A673 (cell line): Measurements from ENCODE around the gene SORBS2. TPM values are rescaled to one million over a fixed set of nuclear protein-coding genes. Genes with fewer than 3 reads are reported as not detected.

Experiments
- BruUV-seq: library from RNA; stranded (reverse); fragments of 400-500 nt; replicated peaks from 2 replicates; lab custom pipeline; 2021; lab: Mats Ljungman, UMichigan
- CTCF ChIA-PET: fragments of 300-600 bp; sonication (Branson Sonifier 250); formaldehyde crosslinking; loops from one replicate; lab custom pipeline; 2022; ENCODE audit warnings: antibody characterized with exemption; lab: Charles Lee
- POLR2A ChIA-PET: fragments of 300-600 bp; sonication (Branson Sonifier 250); formaldehyde crosslinking; loops from one replicate; lab custom pipeline; 2022; ENCODE audit warnings: antibody characterized with exemption; ENCODE audit not compliant: low non-redundant PET; lab: Charles Lee
- DNase-seq: peaks from one replicate; pipeline ENCODE4 v3.0.0-alpha.2; 2015; ENCODE audit warnings: low spot score
- H3K27ac ChIP-seq: fragments of 200-600 bp; sonication (generic); 2 replicates; pipeline ENCODE4 v1.5.1; 2016; ENCODE audit warnings: mixed run types, low read depth, mild to moderate bottlenecking, mixed read lengths, antibody characterized with exemption, low read length; ENCODE audit not compliant: poor library complexity, severe bottlenecking
- H3K27me3 ChIP-seq: fragments of 200-600 bp; sonication (generic); replicated peaks from 2 replicates; pipeline ENCODE4 v1.6.1; 2017; ENCODE audit warnings: mixed run types, low read depth, mild to moderate bottlenecking, mixed read lengths, antibody characterized with exemption, low read length; ENCODE audit not compliant: insufficient read depth, poor library complexity
- H3K36me3 ChIP-seq: fragments of 200-600 bp; sonication (generic); 2 replicates; pipeline ENCODE4 v1.6.1; 2016; ENCODE audit warnings: mixed run types, mild to moderate bottlenecking, mixed read lengths, antibody characterized with exemption, low read length; ENCODE audit not compliant: insufficient read depth, poor library complexity, severe bottlenecking
- H3K4me1 ChIP-seq: fragments of 200-600 bp; sonication (generic); 2 replicates; pipeline ENCODE4 v1.6.1; 2017; ENCODE audit warnings: mixed run types, mild to moderate bottlenecking, mixed read lengths, antibody characterized with exemption, low read length; ENCODE audit not compliant: insufficient read depth, poor library complexity, severe bottlenecking
- H3K4me3 ChIP-seq: fragments of 200-600 bp; sonication (generic); 2 replicates; pipeline ENCODE4 v1.5.1; 2016; ENCODE audit warnings: low read depth, mixed run types, mild to moderate bottlenecking, mixed read lengths, low read length; ENCODE audit not compliant: poor library complexity, severe bottlenecking
- H3K9me3 ChIP-seq: fragments of 200-600 bp; sonication (generic); 2 replicates; pipeline ENCODE4 v1.6.1; 2016; ENCODE audit warnings: mixed run types, low read depth, mild to moderate bottlenecking, mixed read lengths, antibody characterized with exemption, low read length; ENCODE audit not compliant: poor library complexity, severe bottlenecking
- EZH2 ChIP-seq: fragments of 200-600 bp; sonication (generic); IDR thresholded peaks from 2 replicates; pipeline ENCODE4 v1.6.1; 2017; ENCODE audit warnings: borderline replicate concordance, low read depth, mild to moderate bottlenecking, mixed read lengths, antibody characterized with exemption, low read length; ENCODE audit not compliant: poor library complexity, severe bottlenecking
- intact Hi-C: fragments of 100-400 bp; cut with micrococcal nuclease; formaldehyde crosslinking; loops from one replicate; pipeline ENCODE4 v1.10.0; 2022; ENCODE audit not compliant: unreplicated experiment
- total RNA-seq: library from RNA; stranded (reverse); gene quantifications from 2 replicates; pipeline ENCODE4 v1.2.3, GENCODE V29; 2021
- TF ChIP-seq, protein P1 (sequence below): fragments of 300-800, 200-600 bp; sonication (generic); conservative IDR thresholded peaks from 2 replicates; pipeline ENCODE4 v1.5.1; 2017; ENCODE audit warnings: low read depth, mild to moderate bottlenecking, antibody characterized with exemption, low read length, moderate library complexity, mixed read lengths

The SORBS2 gene
- total RNA-seq, 1 experiment from 2014 or later: not detected

DNA sequence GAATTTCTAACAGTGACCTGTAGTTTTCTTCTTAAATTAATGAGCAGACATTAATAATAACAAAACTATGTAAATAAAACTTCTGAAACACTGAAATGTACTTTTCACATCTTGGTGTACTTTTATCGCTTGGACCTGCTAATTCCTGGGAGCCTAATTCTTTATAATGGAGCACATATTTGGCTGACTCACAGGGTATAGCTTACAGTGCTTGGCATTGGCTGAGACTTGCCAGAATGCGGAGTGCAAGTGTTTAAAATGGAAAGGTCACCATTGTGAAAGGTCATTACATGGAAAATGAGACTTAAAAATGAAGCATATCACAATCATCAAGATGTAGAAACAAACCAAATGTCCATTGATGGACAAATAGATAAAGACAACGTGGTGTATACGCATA lies 139.4 kb downstream of the SORBS2 start:
- ChIA-PET CTCF (no interaction called here), POLR2A (no interaction called here)
- TF ChIP-seq EZH2: no peak
- TF ChIP-seq, protein P1, sequence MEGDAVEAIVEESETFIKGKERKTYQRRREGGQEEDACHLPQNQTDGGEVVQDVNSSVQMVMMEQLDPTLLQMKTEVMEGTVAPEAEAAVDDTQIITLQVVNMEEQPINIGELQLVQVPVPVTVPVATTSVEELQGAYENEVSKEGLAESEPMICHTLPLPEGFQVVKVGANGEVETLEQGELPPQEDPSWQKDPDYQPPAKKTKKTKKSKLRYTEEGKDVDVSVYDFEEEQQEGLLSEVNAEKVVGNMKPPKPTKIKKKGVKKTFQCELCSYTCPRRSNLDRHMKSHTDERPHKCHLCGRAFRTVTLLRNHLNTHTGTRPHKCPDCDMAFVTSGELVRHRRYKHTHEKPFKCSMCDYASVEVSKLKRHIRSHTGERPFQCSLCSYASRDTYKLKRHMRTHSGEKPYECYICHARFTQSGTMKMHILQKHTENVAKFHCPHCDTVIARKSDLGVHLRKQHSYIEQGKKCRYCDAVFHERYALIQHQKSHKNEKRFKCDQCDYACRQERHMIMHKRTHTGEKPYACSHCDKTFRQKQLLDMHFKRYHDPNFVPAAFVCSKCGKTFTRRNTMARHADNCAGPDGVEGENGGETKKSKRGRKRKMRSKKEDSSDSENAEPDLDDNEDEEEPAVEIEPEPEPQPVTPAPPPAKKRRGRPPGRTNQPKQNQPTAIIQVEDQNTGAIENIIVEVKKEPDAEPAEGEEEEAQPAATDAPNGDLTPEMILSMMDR: no peak
- DNase-seq: no peak
- intact Hi-C loops: no loop called here
- Histone ChIP-seq H3K36me3 (no peaks in the 10 kb centered on the region), H3K27ac (no peak overlapping the region), H3K4me1 (no peaks in the 10 kb centered on the region), H3K27me3 (peaks cover 10% of the 10 kb centered on the region), H3K9me3 (no peaks in the 10 kb centered on the region), H3K4me3 (no peak overlapping the region)
- BruUV-seq: no TSS peak

DNA sequence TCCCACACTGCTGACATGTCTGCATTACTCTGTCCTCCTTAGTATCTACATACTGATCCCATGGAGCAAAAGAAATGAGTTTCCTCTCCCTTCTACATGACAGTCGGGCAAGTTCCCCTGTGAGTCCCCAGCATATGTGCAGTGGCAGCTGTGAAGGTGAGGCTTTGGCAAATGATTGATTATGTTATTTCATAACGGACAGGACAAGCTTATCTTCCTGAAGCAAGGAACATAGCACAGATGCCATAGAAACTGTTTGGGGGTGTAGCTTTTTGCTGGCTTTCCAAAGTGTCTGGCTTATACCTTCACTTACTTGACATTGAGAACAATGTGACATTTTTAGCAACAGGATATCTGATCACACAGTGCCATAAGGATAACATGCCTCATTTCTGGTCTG lies 139.8 kb downstream of the SORBS2 start:
- H3K27me3 ChIP-seq: peaks cover 8% of the 10 kb centered on the region
- ChIA-PET POLR2A (no interaction called here), CTCF (no interaction called here)
- no peak for DNase-seq
- no peaks in the 10 kb centered on the region for H3K4me1 ChIP-seq
- H3K27ac ChIP-seq: no peak overlapping the region
- intact Hi-C loops: no loop called here
- BruUV-seq: no TSS peak
- TF ChIP-seq, protein P1: no peak
- TF ChIP-seq EZH2: no peak
- no peak overlapping the region for H3K4me3 ChIP-seq
- no peaks in the 10 kb centered on the region for H3K9me3 ChIP-seq
- no peaks in the 10 kb centered on the region for H3K36me3 ChIP-seq

DNA sequence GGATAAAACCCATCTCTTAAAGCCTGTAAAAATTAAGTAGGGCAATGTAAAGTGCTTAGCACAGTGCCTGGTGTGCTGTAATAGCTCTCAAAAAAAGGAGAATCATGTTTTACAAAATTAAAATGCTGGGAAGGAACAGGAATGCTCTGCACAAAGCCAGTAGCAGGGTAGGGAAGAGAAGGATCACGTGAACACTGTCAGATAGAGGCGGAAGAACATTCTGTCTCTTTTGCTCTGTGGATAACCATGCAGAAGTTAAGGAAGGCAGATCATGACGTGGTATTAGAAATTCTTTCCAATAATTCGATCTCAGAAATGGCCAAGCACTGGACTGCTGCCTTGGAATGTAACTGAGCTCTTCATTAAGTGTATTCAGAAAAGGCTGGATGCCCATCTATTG lies 140.5 kb downstream of the SORBS2 start:
- DNase-seq: no peak
- no TSS peak for BruUV-seq
- Histone ChIP-seq H3K4me3 (no peak overlapping the region), H3K27me3 (peaks cover 8% of the 10 kb centered on the region), H3K4me1 (no peaks in the 10 kb centered on the region), H3K36me3 (no peaks in the 10 kb centered on the region), H3K9me3 (no peaks in the 10 kb centered on the region), H3K27ac (no peak overlapping the region)
- no peak for TF ChIP-seq EZH2
- TF ChIP-seq, protein P1: no peak
- intact Hi-C loops: no loop called here
- CTCF ChIA-PET: no interaction called here
- POLR2A ChIA-PET: no interaction called here
